Keratinocyte (primary cell): ENCODE results near the gene CCDC186. TPM values are rescaled to one million over a fixed set of nuclear protein-coding genes. Genes with fewer than 3 reads are reported as not detected.

Source experiments
- DNase-seq: peaks from one replicate; pipeline ENCODE4 v3.0.0-alpha.2; 2011; ENCODE audit warnings: low read depth, missing footprints, low spot score
- FAIRE-seq: peaks from 2 replicates; lab custom pipeline; 2011; peaks lifted over from hg19 to GRCh38; lab: Jason Lieb, UNC
- H2AFZ ChIP-seq: 2 replicates; pipeline ENCODE4 v1.6.0; 2012; ENCODE audit warnings: low read length, control low read depth, inconsistent platforms; ENCODE audit not compliant: control insufficient read depth
- H3K27ac ChIP-seq: 2 replicates; pipeline ENCODE4 v1.5.1; 2011; ENCODE audit warnings: low read length; ENCODE audit not compliant: control insufficient read depth, insufficient read depth
- H3K27me3 ChIP-seq: 3 replicates; pipeline ENCODE4 v1.6.0; 2011; ENCODE audit warnings: low read length; ENCODE audit not compliant: control insufficient read depth, insufficient read depth; ENCODE audit errors: extremely low read depth
- H3K36me3 ChIP-seq, 2 experiments: 2 replicates in 1 of 2; 3 replicates in 1 of 2; pipeline ENCODE4 v1.5.1; 2011; ENCODE audit warnings: low read length in 2 of 2, mild to moderate bottlenecking in 1 of 2; ENCODE audit not compliant: control insufficient read depth in 2 of 2, insufficient read depth in 2 of 2; ENCODE audit errors: extremely low read depth in 1 of 2
- H3K4me1 ChIP-seq: 3 replicates; pipeline ENCODE4 v1.5.1; 2011; ENCODE audit warnings: low read length; ENCODE audit not compliant: control insufficient read depth, insufficient read depth; ENCODE audit errors: extremely low read depth
- H3K4me2 ChIP-seq: 3 replicates; pipeline ENCODE4 v1.6.0; 2011; ENCODE audit warnings: low read depth, low read length; ENCODE audit not compliant: control insufficient read depth, insufficient read depth; ENCODE audit errors: extremely low read depth
- H3K4me3 ChIP-seq, 3 experiments: fragments of 200-600 bp in 1 of 3; sonication (generic) in 1 of 3; 2 replicates in 2 of 3; 3 replicates in 1 of 3; pipeline ENCODE4 v1.5.1; 2011 to 2016; ENCODE audit warnings: low read length in 3 of 3, mild to moderate bottlenecking in 3 of 3, control low read depth in 2 of 3, inconsistent platforms in 1 of 3, low read depth in 1 of 3, mixed read lengths in 1 of 3, mixed run types in 1 of 3, moderate library complexity in 1 of 3; ENCODE audit not compliant: control insufficient read depth in 2 of 3, insufficient read depth in 2 of 3; ENCODE audit errors: extremely low read depth in 1 of 3
- H3K79me2 ChIP-seq: 2 replicates; pipeline ENCODE4 v1.6.0; 2012; ENCODE audit warnings: low read length; ENCODE audit not compliant: control insufficient read depth, insufficient read depth
- H3K9ac ChIP-seq: 3 replicates; pipeline ENCODE4 v1.6.0; 2011; ENCODE audit warnings: low read length; ENCODE audit not compliant: control insufficient read depth, insufficient read depth; ENCODE audit errors: extremely low read depth
- H3K9me1 ChIP-seq: 3 replicates; pipeline ENCODE4 v1.6.0; 2011; ENCODE audit warnings: low read length; ENCODE audit not compliant: control insufficient read depth, insufficient read depth; ENCODE audit errors: extremely low read depth
- H3K9me3 ChIP-seq: 2 replicates; pipeline ENCODE4 v1.5.1; 2012; ENCODE audit warnings: low read depth, low read length; ENCODE audit not compliant: control insufficient read depth
- H4K20me1 ChIP-seq: 3 replicates; pipeline ENCODE4 v1.6.0; 2011; ENCODE audit warnings: low read length; ENCODE audit not compliant: control insufficient read depth, insufficient read depth; ENCODE audit errors: extremely low read depth
- CTCF ChIP-seq, 3 experiments: IDR thresholded peaks in 1 of 3; conservative IDR thresholded peaks in 1 of 3; optimal IDR thresholded peaks in 1 of 3; 2 replicates in 2 of 3; 3 replicates in 1 of 3; pipeline versions ENCODE3 to v1.5.1; 2011; ENCODE audit warnings: low read length in 3 of 3, mild to moderate bottlenecking in 3 of 3, moderate library complexity in 2 of 3, control low read depth in 1 of 3, inconsistent platforms in 1 of 3; ENCODE audit not compliant: insufficient read depth in 2 of 3; ENCODE audit errors: extremely low read depth in 1 of 3
- EZH2 ChIP-seq: IDR thresholded peaks from one replicate; pipeline ENCODE4 v1.6.1; 2012; ENCODE audit warnings: inconsistent platforms, mild to moderate bottlenecking, low read length, moderate library complexity
- dilution Hi-C: fragments of 300-500 bp; cut with MboI; formaldehyde crosslinking; loops from one replicate; pipeline ENCODE4 v1.7.0; 2020; ENCODE audit warnings: low sequenced_read_pairs; ENCODE audit not compliant: extremely low pct_ligation_motif_present
- polyA plus RNA-seq, 5 experiments: library from polyadenylated mRNA; depleted of rRNA in 3 of 5; stranded (reverse) in 3 of 5; stranded (forward) in 1 of 5; unstranded in 1 of 5; fragments of >200 nt; gene quantifications; 1 replicate in 1 of 5; 2 replicates in 3 of 5; 3 replicates in 1 of 5; pipeline versions ENCODE4 v1.2.1 to v1.2.3, GENCODE V29; 2011 to 2012; ENCODE audit warnings: missing spikeins in 2 of 5, low read depth in 1 of 5, low replicate concordance in 1 of 5

The CCDC186 gene
- polyA plus RNA-seq, 1 donor (not counting 4 experiments of a cell fraction or from before 2014, with no cell fraction given), result 13.0 TPM

DNA sequence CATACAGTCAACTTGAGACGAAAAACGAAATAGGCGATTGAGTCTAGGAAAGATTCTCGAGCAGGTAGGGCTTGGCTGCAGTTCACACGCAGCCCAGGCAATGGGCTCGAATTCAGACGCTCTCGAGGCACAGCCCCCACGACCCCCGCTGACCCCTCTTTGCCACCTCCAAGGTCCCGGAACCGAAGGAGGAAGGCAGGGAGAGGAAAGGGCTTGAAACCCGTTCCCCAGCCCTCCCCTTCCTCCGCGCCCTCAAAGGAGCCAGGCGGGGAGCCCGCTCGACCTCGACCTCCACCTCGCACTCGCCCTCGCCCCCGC lies 441 bp downstream of the CCDC186 start:
- Histone ChIP-seq H3K4me3 (peak overlapping the region; percentile 86 to 100 (median 89)), H3K27ac (peak overlapping the region; percentile 94), H4K20me1 (no peaks in the 10 kb centered on the region), H3K9ac (peak overlapping the region; percentile 99), H3K4me1 (peaks cover 6% of the 10 kb centered on the region), H3K9me3 (peaks cover under 1% of the 10 kb centered on the region), H3K27me3 (no peaks in the 10 kb centered on the region), H3K79me2 (peaks cover 52% of the 10 kb centered on the region), H2AFZ (peak overlapping the region; percentile 76), H3K9me1 (no peaks in the 10 kb centered on the region), H3K4me2 (peak overlapping the region; percentile 71), H3K36me3 (no peaks in the 10 kb centered on the region)
- dilution Hi-C loops, result no loop called here
- TF ChIP-seq CTCF (optimal IDR thresholded peaks at IDR 0.05 in 1 of 3, IDR thresholded peaks at IDR 0.05 in 1 of 3, conservative IDR thresholded peaks at IDR 0.05 in 1 of 3; ENCODE audit: extremely low read depth in 1 of 3, insufficient read depth in 2 of 3, low read length in 3 of 3), result no peak
- TF ChIP-seq EZH2, result no peak
- no peak for DNase-seq
- FAIRE-seq, result peak; percentile 69

GRCh38 chr10:114172776-114173602 lies 1.0 kb downstream of the CCDC186 start:
- FAIRE-seq, result peak; percentile 71
- H3K9ac ChIP-seq, result peak overlapping the region; percentile 99
- H3K9me3 ChIP-seq, result peaks cover 3% of the 10 kb centered on the region
- H3K79me2 ChIP-seq, result peaks cover 58% of the 10 kb centered on the region
- H3K9me1 ChIP-seq, result no peaks in the 10 kb centered on the region
- H3K4me2 ChIP-seq, result peak overlapping the region; percentile 71
- no peak for DNase-seq
- TF ChIP-seq EZH2, result no peak
- no peak for TF ChIP-seq CTCF (optimal IDR thresholded peaks at IDR 0.05 in 1 of 3, IDR thresholded peaks at IDR 0.05 in 1 of 3, conservative IDR thresholded peaks at IDR 0.05 in 1 of 3; ENCODE audit: extremely low read depth in 1 of 3, insufficient read depth in 2 of 3, low read length in 3 of 3)
- no peaks in the 10 kb centered on the region for H3K27me3 ChIP-seq
- dilution Hi-C loops, result no loop called here
- H3K4me3 ChIP-seq, result peak overlapping the region; percentile 86 to 100 (median 89)
- no peaks in the 10 kb centered on the region for H4K20me1 ChIP-seq
- no peaks in the 10 kb centered on the region for H3K36me3 ChIP-seq
- H3K4me1 ChIP-seq, result peaks cover 6% of the 10 kb centered on the region
- peak overlapping the region; percentile 94 for H3K27ac ChIP-seq
- no peak overlapping the region for H2AFZ ChIP-seq
